ENCODE measurements around the gene CPT2. TPM values are rescaled to one million over a fixed set of nuclear protein-coding genes. Genes with fewer than 3 reads are reported as not detected.

CPT2 gene
- total RNA-seq, 3 donors from 2014 or later = 30.1 to 75.3 (median 52.3) TPM

- H3K4me1 ChIP-seq (ENCODE audit: low read depth) = no peaks in the 10 kb centered on the region
- TF ChIP-seq, protein P1, sequence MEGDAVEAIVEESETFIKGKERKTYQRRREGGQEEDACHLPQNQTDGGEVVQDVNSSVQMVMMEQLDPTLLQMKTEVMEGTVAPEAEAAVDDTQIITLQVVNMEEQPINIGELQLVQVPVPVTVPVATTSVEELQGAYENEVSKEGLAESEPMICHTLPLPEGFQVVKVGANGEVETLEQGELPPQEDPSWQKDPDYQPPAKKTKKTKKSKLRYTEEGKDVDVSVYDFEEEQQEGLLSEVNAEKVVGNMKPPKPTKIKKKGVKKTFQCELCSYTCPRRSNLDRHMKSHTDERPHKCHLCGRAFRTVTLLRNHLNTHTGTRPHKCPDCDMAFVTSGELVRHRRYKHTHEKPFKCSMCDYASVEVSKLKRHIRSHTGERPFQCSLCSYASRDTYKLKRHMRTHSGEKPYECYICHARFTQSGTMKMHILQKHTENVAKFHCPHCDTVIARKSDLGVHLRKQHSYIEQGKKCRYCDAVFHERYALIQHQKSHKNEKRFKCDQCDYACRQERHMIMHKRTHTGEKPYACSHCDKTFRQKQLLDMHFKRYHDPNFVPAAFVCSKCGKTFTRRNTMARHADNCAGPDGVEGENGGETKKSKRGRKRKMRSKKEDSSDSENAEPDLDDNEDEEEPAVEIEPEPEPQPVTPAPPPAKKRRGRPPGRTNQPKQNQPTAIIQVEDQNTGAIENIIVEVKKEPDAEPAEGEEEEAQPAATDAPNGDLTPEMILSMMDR (IDR thresholded peaks at IDR 0.05) = no peak
- intact Hi-C loops (cut with DNase I, micrococcal nuclease) = no loop called here
- no peaks in the 10 kb centered on the region for H3K9me3 ChIP-seq
- H3K4me3 ChIP-seq = no peak overlapping the region
- H3K36me3 ChIP-seq (ENCODE audit: low read depth) = no peaks in the 10 kb centered on the region
- ATAC-seq = no peak
- DNase-seq = no peak
Measured at GRCh38 chr1:53254011-53254640, 57.5 kb downstream of the CPT2 start.

DNA sequence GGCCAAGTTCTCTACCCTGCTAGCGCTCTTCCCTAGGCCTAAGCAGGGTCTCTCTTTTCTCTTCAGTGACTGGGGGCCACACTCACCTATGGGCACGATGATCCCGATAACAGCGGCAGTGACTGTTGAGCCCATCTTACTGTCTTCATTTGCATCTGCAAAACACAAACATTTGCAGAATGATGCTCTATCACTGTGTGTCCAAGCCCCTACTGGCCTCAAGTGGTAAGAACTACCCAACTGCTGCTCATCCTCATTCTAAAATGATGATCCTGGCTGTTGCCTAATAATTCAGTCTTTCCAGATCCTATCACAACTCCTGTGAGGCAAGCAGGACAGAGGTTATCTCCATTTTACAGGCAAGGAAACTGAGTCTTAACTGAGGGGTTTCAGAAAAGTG is 58.4 kb downstream of the CPT2 start:
- DNase-seq (no peak), ATAC-seq (no peak)
- Histone ChIP-seq H3K4me3 (no peak overlapping the region), H3K36me3 (ENCODE audit: low read depth) (no peaks in the 10 kb centered on the region), H3K9me3 (no peaks in the 10 kb centered on the region), H3K4me1 (ENCODE audit: low read depth) (no peaks in the 10 kb centered on the region)
- TF ChIP-seq, protein P1 (IDR thresholded peaks at IDR 0.05) = no peak
- intact Hi-C loops (cut with DNase I, micrococcal nuclease) = no loop called here

DNA sequence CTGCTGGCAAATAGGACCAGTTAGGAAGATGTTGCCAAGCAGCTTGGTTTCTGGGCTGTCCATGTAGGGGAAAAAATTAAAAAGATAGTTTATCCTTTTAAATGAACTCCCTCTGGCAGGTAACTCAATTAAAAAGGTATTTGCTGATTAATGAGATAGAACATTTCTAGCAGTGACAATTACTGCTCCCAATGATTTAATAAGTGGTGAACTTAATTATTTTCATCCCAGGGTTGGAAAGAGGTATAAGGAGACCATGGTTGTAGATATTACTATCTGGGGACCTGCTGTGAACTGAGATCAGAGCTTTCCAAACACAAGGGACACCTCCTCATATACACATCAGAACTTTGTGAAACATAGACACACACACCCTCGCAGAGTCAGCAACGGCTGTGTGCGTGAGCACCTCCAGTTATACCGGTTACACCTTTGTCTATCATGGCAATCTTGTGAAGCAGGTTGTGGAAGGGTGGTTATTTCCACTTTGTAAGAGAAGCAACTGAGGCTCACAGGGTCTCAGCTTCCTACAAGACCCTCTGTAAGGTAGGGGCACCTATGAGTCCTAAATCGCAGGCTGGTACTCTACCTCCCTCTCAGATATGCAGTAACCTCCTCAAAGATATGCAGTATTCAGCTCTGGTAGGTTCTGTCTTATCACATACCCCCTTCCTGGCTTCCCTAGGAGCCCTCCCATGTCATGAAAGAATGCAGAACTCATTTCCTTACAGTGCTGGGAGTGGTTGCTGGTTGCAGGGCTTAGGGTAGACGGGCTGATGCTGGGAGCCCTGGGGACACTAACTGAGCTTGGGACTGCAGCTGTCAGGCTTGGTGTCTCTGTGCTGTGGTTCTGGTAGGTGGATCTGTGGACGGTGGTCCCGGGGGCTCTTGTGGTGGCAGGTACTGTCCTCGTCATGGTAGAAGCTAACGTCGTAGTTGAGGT is 60.2 kb downstream of the CPT2 start:
- Histone ChIP-seq H3K9me3 (no peaks in the 10 kb centered on the region), H3K4me1 (ENCODE audit: low read depth) (no peaks in the 10 kb centered on the region), H3K4me3 (no peak overlapping the region), H3K36me3 (ENCODE audit: low read depth) (no peaks in the 10 kb centered on the region)
- DNase-seq (no peak), ATAC-seq (no peak)
- TF ChIP-seq, protein P1 (IDR thresholded peaks at IDR 0.05) = no peak
- intact Hi-C loops (cut with DNase I, micrococcal nuclease) = no loop called here

DNA sequence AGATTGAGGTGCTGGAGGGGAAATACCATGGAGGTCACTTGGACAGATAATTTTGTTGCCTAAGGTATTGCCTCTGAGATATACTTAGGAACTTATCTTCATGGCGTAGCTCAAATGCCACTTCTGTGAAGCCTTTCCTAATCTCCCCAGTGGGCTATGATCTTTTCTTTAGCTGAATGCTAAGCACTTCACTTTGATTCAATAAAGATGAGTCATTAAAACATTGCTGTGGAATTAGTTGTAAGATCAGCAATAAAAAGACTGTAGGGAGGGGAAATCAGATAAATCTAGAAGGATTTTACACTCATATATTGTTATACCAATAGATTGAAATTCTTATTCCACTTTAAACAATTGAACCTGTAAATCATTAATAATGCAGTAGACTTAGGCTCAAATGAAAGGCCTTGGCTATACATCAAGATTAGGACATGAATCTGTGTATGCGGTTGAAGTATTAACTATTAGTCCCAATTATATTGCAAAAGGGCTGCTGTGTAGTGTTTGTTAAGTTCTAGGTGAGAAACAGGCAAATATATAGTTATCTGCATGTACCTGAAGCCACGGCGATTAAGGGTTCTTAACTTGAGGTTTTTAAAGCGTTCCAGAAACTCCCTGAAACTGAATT is 60.9 kb downstream of the CPT2 start:
- Histone ChIP-seq H3K4me1 (ENCODE audit: low read depth) (no peaks in the 10 kb centered on the region), H3K4me3 (no peak overlapping the region), H3K9me3 (no peaks in the 10 kb centered on the region), H3K36me3 (ENCODE audit: low read depth) (no peaks in the 10 kb centered on the region)
- DNase-seq = no peak
- no peak for ATAC-seq
- intact Hi-C loops (cut with DNase I, micrococcal nuclease) = no loop called here
- TF ChIP-seq, protein P1 (IDR thresholded peaks at IDR 0.05) = no peak

DNA sequence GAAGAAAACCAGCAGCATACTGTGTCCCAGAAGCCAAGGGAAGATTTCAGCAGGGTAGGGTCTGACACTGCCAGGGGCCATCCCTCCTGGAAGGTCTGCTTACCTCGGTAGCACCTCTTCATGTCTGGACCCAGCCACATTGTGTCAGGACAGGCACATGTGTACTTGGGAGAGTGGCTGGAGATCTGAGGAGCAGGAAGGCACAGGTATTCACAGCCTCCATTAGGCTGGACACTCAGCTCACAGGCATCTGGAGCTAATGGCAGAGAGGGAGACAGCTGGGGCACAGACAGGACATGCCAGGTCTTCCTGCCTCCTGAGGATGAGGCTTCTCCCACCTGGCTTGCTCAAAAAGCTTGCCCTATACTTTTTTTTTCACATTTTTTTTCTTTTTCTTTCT is 61.6 kb downstream of the CPT2 start:
- intact Hi-C loops (cut with DNase I, micrococcal nuclease) = no loop called here
- Histone ChIP-seq H3K36me3 (ENCODE audit: low read depth) (no peaks in the 10 kb centered on the region), H3K4me1 (ENCODE audit: low read depth) (no peaks in the 10 kb centered on the region), H3K4me3 (no peak overlapping the region), H3K9me3 (no peaks in the 10 kb centered on the region)
- no peak for DNase-seq
- TF ChIP-seq, protein P1 (IDR thresholded peaks at IDR 0.05) = no peak
- no peak for ATAC-seq
